ACC112 (cell line): Measurements from ENCODE around the gene ARHGEF7.
A peak's percentile ranks its signal among the peaks of the same experiment; 100 is the strongest.
"Not testable (repeated sequence)": the region's sequence is repeated elsewhere in the genome, so short reads cannot be mapped to it uniquely, and the experiment has no call there.

Experiments used
- H2AFZ ChIP-seq: fragments of 200-600 bp; sonication (generic); one replicate; pipeline ENCODE4 v1.6.0; 2017; ENCODE audit warnings: antibody characterized with exemption, low read length; ENCODE audit not compliant: unreplicated experiment
- H3K27ac ChIP-seq: fragments of 200-600 bp; sonication (generic); 2 replicates; pipeline ENCODE4 v1.5.1; 2014; ENCODE audit warnings: low read depth, mild to moderate bottlenecking, antibody characterized with exemption, low read length, moderate library complexity
- H3K27me3 ChIP-seq: fragments of 200-600 bp; sonication (generic); 2 replicates; pipeline ENCODE4 v1.6.1; 2014; ENCODE audit warnings: mild to moderate bottlenecking, antibody characterized with exemption, low read length, moderate library complexity, mixed read lengths; ENCODE audit not compliant: insufficient read depth
- H3K36me3 ChIP-seq: fragments of 200-600 bp; sonication (generic); 2 replicates; pipeline ENCODE4 v1.6.1; 2016; ENCODE audit warnings: mild to moderate bottlenecking, antibody characterized with exemption, low read length, moderate library complexity, mixed read lengths; ENCODE audit not compliant: insufficient read depth
- H3K4me1 ChIP-seq: fragments of 200-600 bp; sonication (generic); one replicate; pipeline ENCODE4 v1.6.1; 2016; ENCODE audit warnings: low read length, mixed read lengths; ENCODE audit not compliant: insufficient read depth, unreplicated experiment, control insufficient read depth
- H3K4me3 ChIP-seq: fragments of 200-600 bp; sonication (generic); 2 replicates; pipeline ENCODE4 v1.5.1; 2014; ENCODE audit warnings: mild to moderate bottlenecking, low read depth, low read length
- H3K79me2 ChIP-seq: fragments of 200-600 bp; sonication (generic); one replicate; pipeline ENCODE4 v1.6.0; 2016; ENCODE audit warnings: low read length; ENCODE audit not compliant: control insufficient read depth, unreplicated experiment, insufficient read depth

Gene ARHGEF7

GRCh38 chr13:111115061-111115964 is at the start of gene ARHGEF7:
Gene ARHGEF7 (plus strand): TSS chr13:111115310. CDS start chr13:111115527, 217 bp downstream.
- Histone ChIP-seq H3K4me3 (peak within 1 kb of the TSS; percentile 85), H3K27ac (no peak within 1 kb of the TSS), H3K27me3 (peaks cover 84% of the 10 kb centered on the region), H3K4me1 (peaks cover 5% of the 10 kb centered on the region), H3K79me2 (no peaks in the 10 kb centered on the region), H3K36me3 (no peaks in the 10 kb centered on the region), H2AFZ (peak within 1 kb of the TSS; percentile 96)

GRCh38 chr13:111065698-111066097 is 49.4 kb upstream of the ARHGEF7 start:
- no peaks in the 10 kb centered on the region for H3K79me2 ChIP-seq
- no peaks in the 10 kb centered on the region for H3K36me3 ChIP-seq
- peaks cover 48% of the 10 kb centered on the region for H3K27me3 ChIP-seq
- H3K27ac ChIP-seq = no peak overlapping the region
- H2AFZ ChIP-seq = no peak overlapping the region
- no peaks in the 10 kb centered on the region for H3K4me1 ChIP-seq
- no peak overlapping the region for H3K4me3 ChIP-seq

- H2AFZ ChIP-seq = no peak overlapping the region
Measured at GRCh38 chr13:111066544-111066943, 48.6 kb upstream of the ARHGEF7 start.

GRCh38 chr13:111068009-111068350 is 47.1 kb upstream of the ARHGEF7 start:
- no peak overlapping the region for H2AFZ ChIP-seq

More at GRCh38 chr13:111066544-111066943, 48.6 kb upstream of the ARHGEF7 start:
- H3K27me3 ChIP-seq = peaks cover 50% of the 10 kb centered on the region
- H3K36me3 ChIP-seq = no peaks in the 10 kb centered on the region
- no peaks in the 10 kb centered on the region for H3K4me1 ChIP-seq
- H3K79me2 ChIP-seq = no peaks in the 10 kb centered on the region
- H3K27ac ChIP-seq = no peak overlapping the region
- H3K4me3 ChIP-seq = no peak overlapping the region

GRCh38 chr13:111071120-111071519 is 44.0 kb upstream of the ARHGEF7 start:
- H3K27me3 ChIP-seq = peaks cover 37% of the 10 kb centered on the region
- H3K79me2 ChIP-seq, H3K4me3 ChIP-seq, H3K27ac ChIP-seq, H3K36me3 ChIP-seq, H2AFZ ChIP-seq, H3K4me1 ChIP-seq: not testable (repeated sequence)

More at GRCh38 chr13:111068009-111068350, 47.1 kb upstream of the ARHGEF7 start:
- Histone ChIP-seq H3K4me3 (no peak overlapping the region; the same call in 1 of the 2 replicates), H3K4me1 (no peaks in the 10 kb centered on the region), H3K79me2 (no peaks in the 10 kb centered on the region), H3K27me3 (peaks cover 50% of the 10 kb centered on the region), H3K36me3 (no peaks in the 10 kb centered on the region), H3K27ac (no peak overlapping the region)

GRCh38 chr13:111071526-111071925 is 43.6 kb upstream of the ARHGEF7 start:
- not testable (repeated sequence) for H2AFZ ChIP-seq, H3K79me2 ChIP-seq, H3K36me3 ChIP-seq, H3K27ac ChIP-seq, H3K4me1 ChIP-seq, H3K4me3 ChIP-seq
- H3K27me3 ChIP-seq = peaks cover 33% of the 10 kb centered on the region

- no peaks in the 10 kb centered on the region for H3K4me1 ChIP-seq
- no peaks in the 10 kb centered on the region for H3K79me2 ChIP-seq
- peaks cover 15% of the 10 kb centered on the region for H3K27me3 ChIP-seq
- H3K27ac ChIP-seq = no peak overlapping the region
- no peak overlapping the region for H2AFZ ChIP-seq
- H3K36me3 ChIP-seq = no peaks in the 10 kb centered on the region
- H3K4me3 ChIP-seq = no peak overlapping the region
Measured at GRCh38 chr13:111074826-111075225, 40.3 kb upstream of the ARHGEF7 start.

- no peaks in the 10 kb centered on the region for H3K36me3 ChIP-seq
- no peak overlapping the region for H2AFZ ChIP-seq
- peaks cover 8% of the 10 kb centered on the region; the same call in 1 of the 2 replicates for H3K27me3 ChIP-seq
- H3K79me2 ChIP-seq = no peaks in the 10 kb centered on the region
- no peak overlapping the region for H3K27ac ChIP-seq
- H3K4me1 ChIP-seq = no peaks in the 10 kb centered on the region
- H3K4me3 ChIP-seq = no peak overlapping the region
Measured at GRCh38 chr13:111076155-111077013, 38.7 kb upstream of the ARHGEF7 start.

- Histone ChIP-seq H3K4me1 (no peaks in the 10 kb centered on the region), H3K79me2 (no peaks in the 10 kb centered on the region), H2AFZ (no peak overlapping the region), H3K36me3 (no peaks in the 10 kb centered on the region), H3K27ac (no peak overlapping the region), H3K27me3 (peaks cover 3% of the 10 kb centered on the region; the same call in 1 of the 2 replicates), H3K4me3 (no peak overlapping the region)
Measured at GRCh38 chr13:111079375-111079774, 35.7 kb upstream of the ARHGEF7 start.

- Histone ChIP-seq H3K27me3 (peaks cover 7% of the 10 kb centered on the region), H3K79me2 (no peaks in the 10 kb centered on the region), H3K36me3 (no peaks in the 10 kb centered on the region), H3K4me3 (no peak overlapping the region), H3K4me1 (no peaks in the 10 kb centered on the region), H2AFZ (no peak overlapping the region), H3K27ac (no peak overlapping the region)
Measured at GRCh38 chr13:111080642-111081041, 34.5 kb upstream of the ARHGEF7 start.
